Measurements from ENCODE around the gene UNC119. TPM values are rescaled to one million over a fixed set of nuclear protein-coding genes. Genes with fewer than 3 reads are reported as not detected.

Gene UNC119
- total and polyA plus RNA-seq, 2 of the 13 experiments (the other 11 are each of a cell fraction or from before 2014, with no cell fraction given) = 10.4 to 63.1 TPM

GRCh38 chr17:28552176-28552999, at the start of gene UNC119 (continued):
- 0 out of 2 replicates have a peak, but pooled peaks have one; percentile 46 for TF ChIP-seq KMT2A (CRISPR knock-in tag; IDR thresholded peaks at IDR 0.05)
- TF ChIP-seq ZNF703 (CRISPR knock-in tag; IDR thresholded peaks at IDR 0.05; ENCODE audit: borderline replicate concordance) = 0 out of 2 replicates have a peak, but pooled peaks have one; percentile 58
- TF ChIP-seq HES4 (CRISPR knock-in tag; IDR thresholded peaks at IDR 0.05; ENCODE audit: borderline replicate concordance) = 0 out of 2 replicates have a peak, but pooled peaks have one; percentile 21
- peak; percentile 74 for TF ChIP-seq POLR2G (IDR thresholded peaks at IDR 0.05; ENCODE audit: low read depth, low read length)
- TF ChIP-seq ZNF318 (CRISPR knock-in tag; IDR thresholded peaks at IDR 0.05) = no peak
- TF ChIP-seq ATF7 (IDR thresholded peaks at IDR 0.05) = no peak
- no peak for TF ChIP-seq ATF7 (CRISPR knock-in tag; IDR thresholded peaks at IDR 0.05)
- TF ChIP-seq, protein P1, sequence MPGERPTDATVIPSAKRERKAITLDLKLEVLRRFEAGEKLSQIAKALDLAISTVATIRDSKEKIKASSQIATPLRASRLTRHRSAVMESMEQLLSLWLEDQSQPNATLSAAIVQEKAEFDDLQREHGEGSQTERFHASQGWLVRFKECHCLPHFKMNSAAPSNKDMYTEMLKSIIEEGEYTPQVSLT (CRISPR knock-in tag; IDR thresholded peaks at IDR 0.05; ENCODE audit: borderline replicate concordance, low read depth) = 0 out of 2 replicates have a peak, but pooled peaks have one; percentile 59
- TF ChIP-seq DMAP1 (CRISPR knock-in tag; IDR thresholded peaks at IDR 0.05) = no peak
- no peak for TF ChIP-seq ZNF280B (CRISPR knock-in tag; IDR thresholded peaks at IDR 0.05; ENCODE audit: borderline replicate concordance)
- no peak for TF ChIP-seq KDM6A (CRISPR knock-in tag; IDR thresholded peaks at IDR 0.05; ENCODE audit: low read depth)
- peak; percentile 71 for TF ChIP-seq ZNF430 (CRISPR knock-in tag; IDR thresholded peaks at IDR 0.05)
- no peak for TF ChIP-seq STAG1 (CRISPR knock-in tag; IDR thresholded peaks at IDR 0.05)
- TF ChIP-seq ARID5B (CRISPR knock-in tag; IDR thresholded peaks at IDR 0.05) = peak; percentile 13; the same call in 1 of the 2 replicates
- 0 out of 2 replicates have a peak, but pooled peaks have one; percentile 27 for TF ChIP-seq KLF6 (CRISPR knock-in tag; IDR thresholded peaks at IDR 0.05)
